Renal cortex interstitium (tissue), 3 donors: ENCODE results near the gene IRGQ. TPM values are rescaled to one million over a fixed set of nuclear protein-coding genes. Genes with fewer than 3 reads are reported as not detected.

Experiments
- polyA plus RNA-seq, 3 donors: library from polyadenylated mRNA; unstranded; fragments of 120-200 nt; gene quantifications; one replicate each; pipeline ENCODE4 v1.2.1, GENCODE V29; 2013; ENCODE audit not compliant: insufficient read length in 3 of 3

IRGQ gene
- polyA plus RNA-seq, 3 donors: 15.8 to 19.8 (median 16.2) TPM

Other genes with a start within 250 kb of the IRGQ start
- gene CD177, start 242.4 kb downstream of the IRGQ start, polyA plus RNA-seq: under 1 TPM; 0.15 to 0.50 (median 0.20) TPM
- not detected for gene TEX101, start 181.2 kb downstream of the IRGQ start, polyA plus RNA-seq
- 10 to 100 TPM in 1 of 3 donors, 1 to 10 TPM in 2; 1.8 to 13.2 (median 3.1) TPM for gene LYPD3, start 130.5 kb downstream of the IRGQ start, polyA plus RNA-seq
- 10 to 100 TPM in 1 of 3 donors, 1 to 10 TPM in 2; 4.9 to 14.5 (median 9.3) TPM for gene PHLDB3, start 91.4 kb downstream of the IRGQ start, polyA plus RNA-seq
- 10 to 100 TPM; 21.8 to 33.8 (median 28.7) TPM for gene ETHE1, start 68.9 kb downstream of the IRGQ start, polyA plus RNA-seq
- 1 to 10 TPM; 2.3 to 3.3 (median 2.4) TPM for gene ZNF575, start 62.9 kb downstream of the IRGQ start, polyA plus RNA-seq
- gene XRCC1, start 20.6 kb downstream of the IRGQ start, polyA plus RNA-seq: 10 to 100 TPM; 61.0 to 81.4 (median 73.1) TPM
- gene PINLYP, start 20.3 kb downstream of the IRGQ start, polyA plus RNA-seq: 10 to 100 TPM; 16.6 to 19.1 (median 17.7) TPM
- gene ZNF576, start 461 bp upstream of the IRGQ start, polyA plus RNA-seq: 10 to 100 TPM; 11.0 to 13.8 (median 13.3) TPM
- 1 to 10 TPM in 1 of 3 donors, under 1 TPM in 2; 0.67 to 2.1 (median 0.70) TPM for gene SRRM5, start 16.0 kb upstream of the IRGQ start, polyA plus RNA-seq
- gene ZNF428, start 23.5 kb upstream of the IRGQ start, polyA plus RNA-seq: 100 to 1,000 TPM in 2 of 3 donors, 10 to 100 TPM in 1; 79.5 to 128 (median 101) TPM
- gene CADM4, start 43.7 kb upstream of the IRGQ start, polyA plus RNA-seq: 10 to 100 TPM; 42.9 to 59.2 (median 50.2) TPM
- gene PLAUR, start 74.0 kb upstream of the IRGQ start, polyA plus RNA-seq: 10 to 100 TPM in 1 of 3 donors, 1 to 10 TPM in 2; 7.9 to 13.5 (median 10.0) TPM
- not detected for gene IRGC, start 119.9 kb upstream of the IRGQ start, polyA plus RNA-seq
- gene SMG9, start 158.8 kb upstream of the IRGQ start, polyA plus RNA-seq: 10 to 100 TPM; 45.3 to 64.3 (median 53.6) TPM
- 1 to 10 TPM in 2 of 3 donors, under 1 TPM in 1; 0.70 to 2.8 (median 1.2) TPM for gene KCNN4, start 184.8 kb upstream of the IRGQ start, polyA plus RNA-seq
- gene LYPD5, start 206.3 kb upstream of the IRGQ start, polyA plus RNA-seq: under 1 TPM; 0.17 to 0.41 (median 0.30) TPM
- 10 to 100 TPM; 14.5 to 22.3 (median 14.9) TPM for gene ZNF283, start 231.2 kb upstream of the IRGQ start, polyA plus RNA-seq